ENCODE data around the gene KDM5A. TPM values are rescaled to one million over a fixed set of nuclear protein-coding genes. Genes with fewer than 3 reads are reported as not detected.

The KDM5A gene
- polyA plus RNA-seq, 1 experiment: 26.1 TPM

DNA sequence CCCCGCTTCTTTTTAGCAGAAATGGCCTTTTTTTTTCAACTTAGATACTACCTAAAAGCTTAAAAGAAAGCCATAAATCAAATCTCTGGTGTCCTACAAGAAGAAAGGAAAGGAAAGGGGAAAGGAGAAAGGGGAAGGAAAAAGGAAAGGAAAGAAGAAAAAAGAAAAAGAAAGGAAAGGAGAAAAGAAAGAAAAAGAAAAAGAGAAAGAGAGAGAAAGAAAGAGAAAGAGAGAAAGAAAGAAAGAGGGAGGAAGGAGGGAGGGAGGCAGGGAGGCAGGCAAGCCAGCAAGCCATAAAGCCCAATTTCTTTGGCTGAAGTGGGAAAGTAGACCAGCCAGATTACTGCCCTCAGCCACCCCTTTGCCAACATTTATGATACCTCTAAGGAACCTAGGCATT, 94.0 kb downstream of the KDM5A start:
- ChIA-PET POLR2A (no interaction called here), CTCF (no interaction called here)
- TF ChIP-seq, protein P1, sequence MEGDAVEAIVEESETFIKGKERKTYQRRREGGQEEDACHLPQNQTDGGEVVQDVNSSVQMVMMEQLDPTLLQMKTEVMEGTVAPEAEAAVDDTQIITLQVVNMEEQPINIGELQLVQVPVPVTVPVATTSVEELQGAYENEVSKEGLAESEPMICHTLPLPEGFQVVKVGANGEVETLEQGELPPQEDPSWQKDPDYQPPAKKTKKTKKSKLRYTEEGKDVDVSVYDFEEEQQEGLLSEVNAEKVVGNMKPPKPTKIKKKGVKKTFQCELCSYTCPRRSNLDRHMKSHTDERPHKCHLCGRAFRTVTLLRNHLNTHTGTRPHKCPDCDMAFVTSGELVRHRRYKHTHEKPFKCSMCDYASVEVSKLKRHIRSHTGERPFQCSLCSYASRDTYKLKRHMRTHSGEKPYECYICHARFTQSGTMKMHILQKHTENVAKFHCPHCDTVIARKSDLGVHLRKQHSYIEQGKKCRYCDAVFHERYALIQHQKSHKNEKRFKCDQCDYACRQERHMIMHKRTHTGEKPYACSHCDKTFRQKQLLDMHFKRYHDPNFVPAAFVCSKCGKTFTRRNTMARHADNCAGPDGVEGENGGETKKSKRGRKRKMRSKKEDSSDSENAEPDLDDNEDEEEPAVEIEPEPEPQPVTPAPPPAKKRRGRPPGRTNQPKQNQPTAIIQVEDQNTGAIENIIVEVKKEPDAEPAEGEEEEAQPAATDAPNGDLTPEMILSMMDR (IDR thresholded peaks at IDR 0.05; ENCODE audit: insufficient read depth, low read depth, low read length): no peak
- DNase-seq (ENCODE audit: low read depth): no peak
- Histone ChIP-seq H3K27me3 (ENCODE audit: control insufficient read depth, insufficient read depth, low read length) (no peaks in the 10 kb centered on the region), H3K36me3 (ENCODE audit: control insufficient read depth, insufficient read depth, low read length) (peaks cover 12% of the 10 kb centered on the region), H3K4me3 (ENCODE audit: low read depth, low read length) (no peak overlapping the region)

DNA sequence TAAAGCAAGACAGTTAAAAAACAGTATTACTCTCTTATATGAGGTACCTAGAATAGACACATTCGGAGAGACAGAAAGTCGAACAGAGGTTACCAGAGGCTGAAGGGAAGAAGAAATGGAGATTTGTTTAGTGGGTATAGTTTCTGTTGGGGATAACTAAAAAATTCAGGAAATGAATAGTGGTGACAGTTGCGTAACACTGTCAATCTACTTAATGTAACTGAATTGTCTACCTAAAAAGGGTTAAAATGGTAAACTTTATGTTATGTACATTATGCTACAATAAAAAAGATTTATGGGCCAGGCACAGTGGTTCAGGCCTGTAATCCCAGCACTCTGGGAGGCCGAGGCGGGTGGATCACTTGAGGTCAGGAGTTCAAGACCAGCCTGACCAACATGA, 95.9 kb downstream of the KDM5A start:
- CTCF ChIA-PET: no interaction called here
- Histone ChIP-seq H3K4me3 (ENCODE audit: low read depth, low read length) (no peak overlapping the region), H3K36me3 (ENCODE audit: control insufficient read depth, insufficient read depth, low read length) (peaks cover 12% of the 10 kb centered on the region), H3K27me3 (ENCODE audit: control insufficient read depth, insufficient read depth, low read length) (no peaks in the 10 kb centered on the region)
- no peak for DNase-seq (ENCODE audit: low read depth)
- POLR2A ChIA-PET: no interaction called here
- TF ChIP-seq, protein P1 (IDR thresholded peaks at IDR 0.05; ENCODE audit: insufficient read depth, low read depth, low read length): no peak

DNA sequence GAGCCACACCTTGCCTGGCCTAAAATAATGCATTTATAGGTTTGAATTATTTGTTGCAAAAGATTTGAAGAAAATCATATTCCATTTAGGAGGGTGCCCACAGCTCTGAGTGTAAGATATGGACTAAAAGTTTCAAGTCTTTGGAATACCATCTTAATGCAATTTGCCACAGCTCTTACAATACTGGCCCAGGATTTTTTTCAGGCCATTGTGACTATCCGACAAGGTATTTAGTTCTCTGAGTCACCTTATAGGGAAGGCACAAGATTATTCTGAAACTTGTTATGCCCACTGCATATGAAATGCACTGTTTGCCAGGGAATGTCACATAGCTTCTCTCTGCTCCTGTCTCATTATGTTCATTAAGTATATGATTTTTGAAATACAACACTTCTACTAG, 96.9 kb downstream of the KDM5A start:
- no peak for DNase-seq (ENCODE audit: low read depth)

DNA sequence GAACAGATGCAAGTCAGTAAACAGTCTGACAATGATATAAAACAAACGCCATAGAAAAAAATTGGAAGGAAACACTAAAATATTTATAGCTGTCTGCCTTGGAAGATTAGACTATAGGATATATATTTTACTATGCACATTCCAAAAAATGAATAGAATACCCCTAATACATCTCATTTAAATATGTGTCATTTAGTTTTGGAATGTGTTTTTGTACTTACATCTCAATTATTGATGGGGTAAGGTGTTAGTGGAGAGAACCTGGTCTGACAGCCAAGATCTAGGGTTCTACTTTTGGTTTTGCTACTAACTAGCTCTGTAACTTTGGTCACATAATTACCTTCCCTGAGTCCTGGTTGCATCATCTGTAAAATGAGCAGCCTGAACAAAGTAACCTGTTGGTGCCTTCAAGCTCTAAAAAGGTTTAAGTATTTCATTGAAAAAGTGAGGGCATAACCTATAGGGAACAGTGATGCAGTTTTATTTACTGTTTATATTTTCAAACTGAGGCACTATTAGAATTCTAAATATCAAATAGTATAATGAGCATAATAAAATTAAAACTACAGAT, 97.9 kb downstream of the KDM5A start:
- Histone ChIP-seq H3K36me3 (ENCODE audit: control insufficient read depth, insufficient read depth, low read length) (peaks cover 10% of the 10 kb centered on the region), H3K27me3 (ENCODE audit: control insufficient read depth, insufficient read depth, low read length) (no peaks in the 10 kb centered on the region), H3K4me3 (ENCODE audit: low read depth, low read length) (no peak overlapping the region)
- ChIA-PET POLR2A (no interaction called here), CTCF (interaction anchor here (0.6 kb wide), 1 partner anchor 16 kb away, joined by 4 read pairs; no protein-coding TSS in a partner anchor)
- DNase-seq (ENCODE audit: low read depth): no peak
- TF ChIP-seq, protein P1 (IDR thresholded peaks at IDR 0.05; ENCODE audit: insufficient read depth, low read depth, low read length): no peak

More for the DNA sequence above, 96.9 kb downstream of the KDM5A start:
- TF ChIP-seq, protein P1 (IDR thresholded peaks at IDR 0.05; ENCODE audit: insufficient read depth, low read depth, low read length): no peak
- Histone ChIP-seq H3K27me3 (ENCODE audit: control insufficient read depth, insufficient read depth, low read length) (no peaks in the 10 kb centered on the region), H3K4me3 (ENCODE audit: low read depth, low read length) (no peak overlapping the region), H3K36me3 (ENCODE audit: control insufficient read depth, insufficient read depth, low read length) (peaks cover 10% of the 10 kb centered on the region)
- POLR2A ChIA-PET: no interaction called here
- CTCF ChIA-PET: no interaction called here

DNA sequence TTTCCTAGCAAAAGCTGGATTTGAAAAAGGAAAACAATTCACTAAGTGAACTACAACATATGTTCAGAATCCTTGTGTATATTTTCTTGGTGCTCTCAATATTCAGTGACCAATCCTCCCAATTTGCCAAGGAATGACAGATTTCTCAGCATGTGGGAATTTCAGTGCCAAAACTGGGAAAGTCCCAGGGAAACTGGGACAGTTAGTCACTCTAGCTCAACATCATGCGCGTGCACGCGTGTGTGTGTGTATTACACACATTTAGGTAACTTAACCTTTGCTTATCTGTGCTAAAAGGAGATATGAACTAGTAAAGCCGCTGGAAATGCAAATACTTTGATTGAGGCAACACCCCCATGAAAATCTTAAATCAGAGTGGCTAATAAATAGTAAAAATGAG, 100.4 kb downstream of the KDM5A start:
- TF ChIP-seq, protein P1 (IDR thresholded peaks at IDR 0.05; ENCODE audit: insufficient read depth, low read depth, low read length): no peak
- CTCF ChIA-PET: interaction anchor here (0.9 kb wide), 1 partner anchor 48 kb away, joined by 3 read pairs; no protein-coding TSS in a partner anchor
- Histone ChIP-seq H3K27me3 (ENCODE audit: control insufficient read depth, insufficient read depth, low read length) (no peaks in the 10 kb centered on the region), H3K4me3 (ENCODE audit: low read depth, low read length) (no peak overlapping the region), H3K36me3 (ENCODE audit: control insufficient read depth, insufficient read depth, low read length) (peaks cover 11% of the 10 kb centered on the region)
- POLR2A ChIA-PET: no interaction called here
- DNase-seq (ENCODE audit: low read depth): no peak

Measured in BJ (cell line).